Astrocyte (in vitro differentiated cells and primary cell): ENCODE measurements around the gene ADCY5. TPM values are rescaled to one million over a fixed set of nuclear protein-coding genes. Genes with fewer than 3 reads are reported as not detected.

Source experiments
- DNase-seq: peaks from one replicate; pipeline ENCODE4 v3.0.0-alpha.2; 2010; ENCODE audit warnings: low read depth
- FAIRE-seq: peaks from 2 replicates; lab custom pipeline; 2011; peaks lifted over from hg19 to GRCh38; lab: Jason Lieb, UNC
- H2AFZ ChIP-seq: 2 replicates; pipeline ENCODE4 v1.6.0; 2012; ENCODE audit warnings: low read depth, low read length, inconsistent platforms
- H3K27ac ChIP-seq: 2 replicates; pipeline ENCODE4 v1.5.1; 2011; ENCODE audit warnings: low read depth, low read length, inconsistent platforms
- H3K27me3 ChIP-seq: 2 replicates; pipeline ENCODE4 v1.6.0; 2011; ENCODE audit warnings: low read length, inconsistent platforms; ENCODE audit not compliant: insufficient read depth
- H3K36me3 ChIP-seq: 2 replicates; pipeline ENCODE4 v1.5.1; 2011; ENCODE audit warnings: low read length, inconsistent platforms; ENCODE audit not compliant: insufficient read depth
- H3K4me1 ChIP-seq: 2 replicates; pipeline ENCODE4 v1.5.1; 2011; ENCODE audit warnings: low read length, inconsistent platforms; ENCODE audit not compliant: insufficient read depth
- H3K4me2 ChIP-seq: 2 replicates; pipeline ENCODE4 v1.6.0; 2012; ENCODE audit warnings: low read length, inconsistent platforms
- H3K4me3 ChIP-seq: 2 replicates; pipeline ENCODE4 v1.5.1; 2011; ENCODE audit warnings: low read depth, mild to moderate bottlenecking, low read length, inconsistent platforms; ENCODE audit not compliant: insufficient read depth
- H3K79me2 ChIP-seq: 2 replicates; pipeline ENCODE4 v1.6.0; 2012; ENCODE audit warnings: mild to moderate bottlenecking, low read length, inconsistent platforms; ENCODE audit not compliant: insufficient read depth
- H3K9ac ChIP-seq: 2 replicates; pipeline ENCODE4 v1.6.0; 2012; ENCODE audit warnings: mild to moderate bottlenecking, low read length, inconsistent platforms
- H3K9me3 ChIP-seq: 2 replicates; pipeline ENCODE4 v1.5.1; 2012; ENCODE audit warnings: low read depth, mild to moderate bottlenecking, low read length, inconsistent platforms; ENCODE audit not compliant: insufficient read depth
- H4K20me1 ChIP-seq: 2 replicates; pipeline ENCODE4 v1.6.0; 2012; ENCODE audit warnings: low read length, inconsistent platforms; ENCODE audit not compliant: insufficient read depth
- H3K27ac Mint-ChIP-seq: one replicate; pipeline ENCODE4 v1.8.0; 2021; ENCODE audit warnings: mild to moderate bottlenecking, mixed read lengths; ENCODE audit not compliant: unreplicated experiment
- H3K27me3 Mint-ChIP-seq: one replicate; pipeline ENCODE4 v1.8.0; 2021; ENCODE audit warnings: low read depth, mixed read lengths; ENCODE audit not compliant: unreplicated experiment
- H3K36me3 Mint-ChIP-seq: one replicate; pipeline ENCODE4 v1.8.0; 2021; ENCODE audit warnings: low read depth, mixed read lengths; ENCODE audit not compliant: unreplicated experiment
- H3K4me1 Mint-ChIP-seq: one replicate; pipeline ENCODE4 v1.8.0; 2021; ENCODE audit warnings: low read depth, mixed read lengths; ENCODE audit not compliant: unreplicated experiment
- H3K4me3 Mint-ChIP-seq: one replicate; pipeline ENCODE4 v1.8.0; 2021; ENCODE audit warnings: mild to moderate bottlenecking, moderate library complexity, mixed read lengths; ENCODE audit not compliant: unreplicated experiment
- H3K9me3 Mint-ChIP-seq: one replicate; pipeline ENCODE4 v1.8.0; 2021; ENCODE audit warnings: mild to moderate bottlenecking, mixed read lengths; ENCODE audit not compliant: unreplicated experiment
- EZH2 ChIP-seq: IDR thresholded peaks from 2 replicates; pipeline ENCODE4 v1.6.1; 2012; ENCODE audit warnings: mild to moderate bottlenecking, low read length, inconsistent platforms; ENCODE audit not compliant: insufficient read depth
- total RNA-seq: library from RNA; stranded (reverse); gene quantifications from 2 replicates; pipeline ENCODE4 v1.2.1, GENCODE V29; 2021
- TF ChIP-seq, protein P1 (sequence below): IDR thresholded peaks from 2 replicates; pipeline ENCODE4 v1.5.1; 2011; ENCODE audit warnings: low read depth, mild to moderate bottlenecking, inconsistent platforms, low read length, moderate library complexity; ENCODE audit not compliant: insufficient read depth

The ADCY5 gene
- total RNA-seq, 1 donor from 2014 or later, result 1.2 TPM

DNA sequence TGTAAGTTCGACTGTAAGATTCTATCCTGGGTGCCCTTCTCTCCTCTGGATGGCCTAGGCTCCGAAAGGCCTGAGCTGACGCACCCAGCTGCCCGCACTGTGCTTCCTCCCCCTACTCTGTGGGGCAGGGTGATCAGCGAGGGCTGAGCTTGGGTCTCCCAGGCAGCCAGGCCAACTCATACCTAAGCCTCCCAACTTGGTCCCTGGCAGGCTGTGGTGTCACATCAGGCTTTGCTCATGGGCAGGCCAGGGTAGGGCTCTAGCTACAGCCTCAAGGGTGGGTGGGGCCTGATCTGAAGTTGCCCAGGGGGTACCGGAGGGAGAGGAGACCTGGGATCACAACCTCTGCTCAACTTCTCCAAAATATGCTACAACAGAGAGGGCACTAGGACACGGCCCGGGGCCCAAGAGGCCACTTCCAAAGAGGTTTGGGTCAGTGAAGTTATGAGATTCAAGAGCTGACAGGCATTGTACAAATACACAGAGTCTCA lies 123.1 kb downstream of the ADCY5 start:
- FAIRE-seq (no peak), DNase-seq (no peak)
- Histone ChIP-seq H3K4me2 (no peak overlapping the region), H2AFZ (no peak overlapping the region), H4K20me1 (no peaks in the 10 kb centered on the region), H3K36me3 (no peaks in the 10 kb centered on the region), H3K9me3 (no peaks in the 10 kb centered on the region), H3K79me2 (no peaks in the 10 kb centered on the region), H3K4me3 (no peak overlapping the region), H3K27me3 (peaks cover 17% of the 10 kb centered on the region), H3K4me1 (no peaks in the 10 kb centered on the region), H3K9ac (no peak overlapping the region), H3K27ac (no peak overlapping the region)
- TF ChIP-seq EZH2, result no peak
- TF ChIP-seq, protein P1, sequence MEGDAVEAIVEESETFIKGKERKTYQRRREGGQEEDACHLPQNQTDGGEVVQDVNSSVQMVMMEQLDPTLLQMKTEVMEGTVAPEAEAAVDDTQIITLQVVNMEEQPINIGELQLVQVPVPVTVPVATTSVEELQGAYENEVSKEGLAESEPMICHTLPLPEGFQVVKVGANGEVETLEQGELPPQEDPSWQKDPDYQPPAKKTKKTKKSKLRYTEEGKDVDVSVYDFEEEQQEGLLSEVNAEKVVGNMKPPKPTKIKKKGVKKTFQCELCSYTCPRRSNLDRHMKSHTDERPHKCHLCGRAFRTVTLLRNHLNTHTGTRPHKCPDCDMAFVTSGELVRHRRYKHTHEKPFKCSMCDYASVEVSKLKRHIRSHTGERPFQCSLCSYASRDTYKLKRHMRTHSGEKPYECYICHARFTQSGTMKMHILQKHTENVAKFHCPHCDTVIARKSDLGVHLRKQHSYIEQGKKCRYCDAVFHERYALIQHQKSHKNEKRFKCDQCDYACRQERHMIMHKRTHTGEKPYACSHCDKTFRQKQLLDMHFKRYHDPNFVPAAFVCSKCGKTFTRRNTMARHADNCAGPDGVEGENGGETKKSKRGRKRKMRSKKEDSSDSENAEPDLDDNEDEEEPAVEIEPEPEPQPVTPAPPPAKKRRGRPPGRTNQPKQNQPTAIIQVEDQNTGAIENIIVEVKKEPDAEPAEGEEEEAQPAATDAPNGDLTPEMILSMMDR, result no peak
- Mint-ChIP-seq H3K27me3 (peaks cover 67% of the 10 kb centered on the region), H3K36me3 (no peaks in the 10 kb centered on the region), H3K9me3 (no peaks in the 10 kb centered on the region), H3K4me3 (no peak overlapping the region), H3K4me1 (peaks cover 7% of the 10 kb centered on the region), H3K27ac (no peak overlapping the region)

DNA sequence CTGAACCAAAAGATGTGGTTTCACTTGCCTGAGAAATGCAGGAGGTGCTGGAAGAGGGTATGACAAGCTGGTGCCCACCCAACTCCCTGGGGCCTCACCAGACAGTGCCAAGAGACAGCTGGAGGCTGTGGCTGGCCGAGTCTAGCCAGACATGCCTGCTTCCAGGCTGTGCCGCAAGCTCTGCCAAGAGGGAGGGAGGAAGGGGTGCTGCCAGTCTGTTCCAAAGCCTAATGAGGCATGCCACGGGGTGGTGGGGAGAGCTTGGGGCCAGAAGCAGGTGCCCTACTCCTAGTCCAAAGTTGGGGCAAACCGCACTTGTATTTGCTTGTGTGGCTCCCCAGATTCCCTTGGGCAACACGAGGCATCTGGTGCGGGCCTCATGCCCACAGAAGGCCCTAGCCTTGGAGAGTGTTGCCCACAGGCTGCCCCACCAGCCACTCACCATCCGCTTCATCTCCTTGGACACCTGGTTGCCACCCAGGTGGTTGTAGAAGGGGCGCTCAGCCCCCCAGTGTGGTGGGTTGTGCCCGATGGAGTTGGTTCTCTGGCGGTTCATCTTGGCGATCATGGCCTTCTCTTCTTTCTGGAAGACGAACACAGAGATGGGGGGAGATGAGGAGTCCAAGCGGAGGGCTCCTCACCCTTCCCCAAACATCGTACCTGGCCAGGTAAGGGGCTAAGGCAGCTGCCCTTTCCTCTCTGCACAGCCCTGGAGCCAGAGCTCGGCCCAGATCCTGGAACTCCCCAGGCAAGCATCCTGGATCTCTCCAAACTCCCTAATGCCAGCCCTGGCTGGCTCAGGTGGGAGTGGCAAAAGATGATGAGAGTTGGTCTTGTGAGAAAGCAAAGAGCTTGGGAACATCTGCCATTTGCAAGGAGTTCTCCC lies 123.8 kb downstream of the ADCY5 start:
- H2AFZ ChIP-seq, result no peak overlapping the region
- H3K4me1 ChIP-seq, result no peaks in the 10 kb centered on the region
- no peak overlapping the region for H3K27ac ChIP-seq
- no peak for TF ChIP-seq EZH2
- TF ChIP-seq, protein P1, result no peak
- no peak overlapping the region for H3K4me3 ChIP-seq
- no peaks in the 10 kb centered on the region for H3K9me3 ChIP-seq
- H4K20me1 ChIP-seq, result no peaks in the 10 kb centered on the region
- Mint-ChIP-seq H3K4me1 (peaks cover 4% of the 10 kb centered on the region), H3K36me3 (no peaks in the 10 kb centered on the region), H3K4me3 (no peak overlapping the region), H3K27ac (no peak overlapping the region), H3K9me3 (no peaks in the 10 kb centered on the region), H3K27me3 (peaks cover 70% of the 10 kb centered on the region)
- DNase-seq (no peak), FAIRE-seq (no peak)
- no peak overlapping the region for H3K4me2 ChIP-seq
- no peaks in the 10 kb centered on the region for H3K79me2 ChIP-seq
- H3K9ac ChIP-seq, result no peak overlapping the region
- peaks cover 20% of the 10 kb centered on the region for H3K27me3 ChIP-seq
- H3K36me3 ChIP-seq, result no peaks in the 10 kb centered on the region

DNA sequence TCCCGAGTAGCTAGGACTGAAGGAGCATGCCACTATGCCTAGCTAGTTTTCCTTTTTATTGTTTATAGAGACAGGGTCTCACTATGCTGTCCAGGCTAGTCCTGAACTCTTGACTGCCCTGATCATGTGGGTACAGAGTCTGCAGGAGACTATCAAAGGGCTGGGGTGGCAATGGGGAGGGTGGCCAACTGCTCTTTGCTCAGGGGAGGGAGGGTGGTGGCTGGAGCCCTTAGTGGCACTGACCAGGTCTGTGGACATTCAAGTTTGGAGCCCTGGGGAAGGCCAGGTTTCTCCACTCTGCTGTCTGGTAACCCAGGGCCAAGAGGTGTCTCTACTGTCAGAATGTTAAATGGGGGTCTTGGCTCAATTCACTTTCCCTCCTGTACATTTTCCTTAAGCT lies 125.1 kb downstream of the ADCY5 start:
- TF ChIP-seq EZH2, result no peak
- TF ChIP-seq, protein P1, result no peak
- Histone ChIP-seq H3K27ac (no peak overlapping the region), H3K79me2 (no peaks in the 10 kb centered on the region), H3K9ac (no peak overlapping the region), H3K4me1 (no peaks in the 10 kb centered on the region), H3K36me3 (no peaks in the 10 kb centered on the region), H3K27me3 (peaks cover 24% of the 10 kb centered on the region), H3K9me3 (no peaks in the 10 kb centered on the region), H3K4me3 (no peak overlapping the region), H3K4me2 (no peak overlapping the region), H2AFZ (no peak overlapping the region), H4K20me1 (no peaks in the 10 kb centered on the region)
- no peaks in the 10 kb centered on the region for H3K9me3 Mint-ChIP-seq
- peaks cover 69% of the 10 kb centered on the region for H3K27me3 Mint-ChIP-seq
- H3K4me1 Mint-ChIP-seq, result peaks cover 4% of the 10 kb centered on the region
- FAIRE-seq, result no peak
- DNase-seq, result no peak
- H3K27ac Mint-ChIP-seq, result no peak overlapping the region
- H3K4me3 Mint-ChIP-seq, result no peak overlapping the region
- H3K36me3 Mint-ChIP-seq, result no peaks in the 10 kb centered on the region
